Activated CD8-positive, alpha-beta memory T cell treated with anti-CD3 and anti-CD28 coated beads, Interleukin-2, amount 50 U/mL, for 24 hours (primary cell): ENCODE results near the gene LGI1.
"Not testable (repeated sequence)": the region's sequence is repeated elsewhere in the genome, so short reads cannot be mapped to it uniquely, and the experiment has no call there.

Experiments used
- DNase-seq: peaks from one replicate; pipeline ENCODE4 v3.0.0-alpha.2; 2020; ENCODE audit errors: extremely low read depth

Gene LGI1

DNA sequence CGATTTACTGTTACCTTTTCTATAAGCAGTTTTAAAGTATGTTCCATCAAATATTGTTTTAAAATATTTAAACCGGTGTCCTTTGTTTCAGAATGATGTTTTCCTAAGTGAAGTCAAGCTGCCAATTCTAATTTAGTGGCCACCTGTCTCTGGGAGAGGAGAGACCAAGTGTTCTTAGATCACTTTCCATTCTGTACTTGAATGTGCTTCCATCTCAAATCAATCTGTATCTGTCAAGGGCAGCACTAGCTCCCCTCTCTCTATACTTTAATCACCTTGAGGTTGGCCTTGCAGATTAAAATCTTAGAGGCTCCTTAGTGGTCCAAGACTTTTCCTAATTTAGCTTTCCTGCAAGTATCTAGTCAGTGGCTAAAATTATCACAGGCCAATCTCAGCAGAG lies 49.6 kb downstream of the LGI1 start:
- DNase-seq, result no peak

DNA sequence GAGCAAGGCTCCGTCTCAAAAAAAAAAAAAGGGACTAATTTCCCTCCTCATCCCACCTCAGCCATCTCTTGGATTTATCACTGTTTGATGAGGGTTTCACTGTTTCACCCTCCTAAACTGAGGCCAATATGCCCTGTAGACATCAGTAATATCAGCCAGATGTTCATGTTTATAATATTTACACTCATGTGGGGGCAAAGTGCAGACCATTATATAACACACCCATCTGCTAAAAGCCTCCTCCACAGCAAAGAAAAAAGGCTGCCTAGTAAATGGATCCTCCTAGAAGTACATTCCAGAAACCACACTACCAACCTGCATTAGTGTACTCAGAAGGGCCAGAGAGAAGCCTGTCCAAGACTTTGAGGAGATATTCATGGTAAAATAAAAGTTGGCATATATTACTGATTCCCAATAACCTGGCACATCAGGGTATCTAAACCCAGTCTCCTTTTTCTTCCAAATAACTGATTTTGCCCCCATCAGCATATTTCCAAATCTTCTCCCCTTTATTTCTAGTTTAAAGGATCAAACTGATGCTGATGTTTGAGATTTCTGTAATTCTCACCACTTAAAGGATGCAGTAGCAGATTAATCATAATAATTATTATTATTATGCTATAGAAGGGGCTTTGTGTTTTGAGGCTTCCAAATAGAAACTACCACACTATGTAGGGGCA lies 55.1 kb downstream of the LGI1 start:
- no peak for DNase-seq

DNA sequence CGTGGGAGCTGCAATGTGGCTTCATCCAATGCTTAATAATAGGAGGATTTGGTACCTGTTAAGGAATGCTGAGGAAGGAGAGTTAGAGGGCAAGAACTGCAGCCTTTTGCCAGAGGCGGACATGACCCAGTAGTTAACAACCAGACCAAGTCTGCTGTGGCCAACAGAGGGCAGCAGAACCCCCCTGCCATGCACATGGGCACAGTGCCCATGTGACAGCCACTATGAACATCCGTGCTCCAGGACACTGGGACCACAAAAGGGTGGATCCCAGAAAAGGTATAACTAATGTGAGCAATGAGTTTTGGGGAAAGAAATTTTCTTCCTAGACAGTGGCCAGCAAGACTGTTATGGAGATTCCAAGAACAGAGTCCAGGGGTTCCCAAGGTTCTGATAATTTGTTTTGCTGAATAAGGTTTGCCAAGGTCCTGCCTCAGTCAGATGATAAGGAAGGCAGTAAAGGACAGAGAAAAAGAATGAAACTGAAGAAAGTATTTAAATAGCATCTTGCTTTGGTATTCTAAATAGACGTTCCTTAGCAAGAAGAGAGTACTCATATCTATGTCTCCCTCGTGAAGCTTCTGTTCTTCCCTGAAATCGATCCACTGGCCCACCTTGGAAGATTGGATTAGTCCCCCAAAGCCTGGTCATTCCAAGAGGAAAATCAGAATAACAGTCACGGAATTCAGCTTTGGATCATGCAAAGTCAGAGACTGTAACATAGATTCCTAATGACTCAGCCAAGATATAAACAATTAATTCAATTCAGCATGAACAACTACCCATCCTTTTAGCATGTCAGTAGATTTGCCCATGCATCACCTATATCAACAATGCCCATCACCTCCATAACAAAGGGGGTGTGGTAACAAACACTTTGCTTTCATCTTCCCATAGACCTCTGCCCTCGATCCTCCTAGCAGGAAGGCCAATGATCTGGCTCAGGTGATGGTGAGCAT lies 56.0 kb downstream of the LGI1 start:
- peak; percentile 6 for DNase-seq

DNA sequence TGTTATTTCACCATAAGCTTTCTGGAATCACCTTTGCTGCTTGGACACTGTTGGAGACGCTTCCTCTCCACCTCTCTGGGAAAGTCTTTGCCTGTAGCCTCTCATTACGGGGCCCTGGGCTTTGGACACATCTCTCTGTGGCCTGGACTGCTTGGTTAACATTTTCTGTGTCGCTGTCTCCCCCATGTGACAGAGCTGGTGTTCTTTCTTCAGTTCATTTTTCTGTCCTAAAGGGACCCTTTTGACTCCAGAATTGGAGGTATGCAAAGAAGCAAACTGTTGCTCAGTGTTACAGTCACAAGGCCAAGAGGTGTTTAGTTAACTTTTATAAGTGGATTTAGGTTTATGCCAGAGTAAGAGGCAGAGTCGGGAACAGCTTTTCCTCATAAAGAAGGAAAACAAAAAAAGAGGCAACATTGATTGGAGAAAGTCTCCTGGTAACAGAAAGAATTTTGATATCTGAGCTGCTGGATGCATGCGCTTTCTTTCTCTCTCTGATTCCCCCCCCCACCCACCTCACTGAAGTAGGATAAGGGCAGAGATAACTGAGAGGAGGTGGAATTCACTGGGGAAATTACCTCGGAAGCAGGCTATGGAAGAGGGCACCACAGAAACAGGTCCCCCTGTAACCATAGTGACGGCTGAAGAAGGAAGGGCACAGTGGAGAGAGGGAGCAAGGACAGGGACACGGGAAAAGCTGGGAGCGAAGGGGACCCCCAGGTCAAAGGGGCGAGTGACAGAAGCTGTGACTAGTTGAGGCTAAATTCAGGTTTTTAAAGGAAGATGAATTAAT lies 57.8 kb downstream of the LGI1 start:
- DNase-seq, result no peak

DNA sequence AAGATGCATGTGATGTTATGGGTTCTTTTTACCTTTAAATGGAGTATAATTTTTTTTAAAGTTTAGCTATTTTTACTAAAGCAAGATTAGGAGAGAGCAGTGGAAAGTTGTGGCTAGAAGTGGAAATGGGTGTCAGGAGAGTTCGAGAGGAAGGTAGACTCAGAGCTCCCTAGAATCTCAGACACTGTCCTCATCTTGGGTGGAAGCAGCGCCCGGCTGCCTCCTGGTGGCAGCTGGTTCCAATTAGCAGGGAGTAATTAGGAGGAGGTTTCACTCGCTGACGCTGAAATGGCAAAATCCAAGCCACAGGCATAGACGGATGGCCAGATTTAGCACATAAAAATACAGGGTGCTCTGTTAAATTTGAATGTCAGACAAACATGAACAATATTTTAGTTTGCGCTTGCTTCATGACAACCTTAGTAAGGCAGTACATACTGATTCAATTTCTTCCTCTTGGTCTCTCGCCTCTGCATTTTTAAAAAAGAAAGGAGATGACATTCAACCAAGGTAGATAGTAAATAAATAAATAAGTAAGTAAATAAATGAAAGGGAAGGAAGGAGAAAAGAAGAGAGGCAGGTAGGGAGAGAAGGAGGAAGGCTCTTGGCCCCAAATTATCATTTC lies 58.5 kb downstream of the LGI1 start:
- no peak for DNase-seq

DNA sequence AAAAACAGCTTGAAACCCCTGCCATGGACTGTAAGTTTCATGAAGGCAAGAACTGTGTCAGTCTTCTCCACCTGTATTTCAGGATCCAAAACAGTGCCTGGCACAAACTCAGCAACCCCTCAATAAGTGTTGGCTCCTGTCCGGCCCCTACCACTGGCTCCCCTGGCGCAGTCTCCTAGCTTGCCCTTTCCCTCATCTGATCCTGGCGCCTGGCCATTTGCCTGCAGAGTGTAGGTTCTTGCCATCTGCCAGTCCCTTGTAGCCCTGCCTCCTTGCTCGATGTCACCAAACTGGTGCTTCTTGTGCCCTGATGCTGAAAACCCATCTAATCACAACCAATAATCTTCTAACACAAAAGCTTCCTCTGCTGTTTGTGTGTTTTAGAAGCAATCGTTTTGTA lies 60.4 kb downstream of the LGI1 start:
- DNase-seq, result no peak

DNA sequence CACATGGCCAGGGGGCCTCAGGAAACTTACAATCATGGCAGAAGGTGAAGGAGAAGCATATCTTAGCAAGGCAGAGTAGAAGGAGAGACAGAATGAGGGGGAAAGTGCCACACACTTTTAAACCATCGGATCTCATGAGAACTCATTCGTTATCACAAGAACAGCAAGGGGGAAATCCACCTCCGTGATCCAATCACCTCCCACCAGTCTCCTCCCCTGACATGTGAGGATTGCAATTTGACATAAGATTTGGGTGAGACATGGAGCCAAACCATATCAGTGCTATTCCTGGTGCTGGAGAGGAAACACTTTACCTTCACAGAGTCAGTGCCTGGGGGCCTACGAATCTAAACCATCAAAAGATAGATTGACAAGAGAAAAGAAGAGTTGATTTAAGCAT lies 61.8 kb downstream of the LGI1 start:
- no peak for DNase-seq

DNA sequence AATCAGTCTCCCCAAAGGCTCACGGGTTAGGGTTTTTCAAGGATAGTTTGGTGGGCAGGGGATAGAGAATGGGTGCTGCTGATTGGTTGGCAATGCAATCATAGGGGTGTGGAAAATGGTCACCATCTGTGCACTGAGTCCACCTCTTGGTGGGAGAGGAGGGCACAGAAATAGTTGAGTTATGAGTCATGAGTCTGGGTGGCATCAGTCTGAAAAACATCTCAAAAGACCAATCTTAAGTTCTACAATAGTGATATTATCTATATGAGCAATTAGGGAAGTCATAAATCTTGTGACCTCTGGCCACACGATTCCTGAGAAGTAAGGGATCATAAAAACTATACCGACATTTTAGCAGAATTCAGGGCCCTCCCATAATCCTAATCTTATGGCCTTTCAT lies 62.7 kb downstream of the LGI1 start:
- DNase-seq, result no peak

DNA sequence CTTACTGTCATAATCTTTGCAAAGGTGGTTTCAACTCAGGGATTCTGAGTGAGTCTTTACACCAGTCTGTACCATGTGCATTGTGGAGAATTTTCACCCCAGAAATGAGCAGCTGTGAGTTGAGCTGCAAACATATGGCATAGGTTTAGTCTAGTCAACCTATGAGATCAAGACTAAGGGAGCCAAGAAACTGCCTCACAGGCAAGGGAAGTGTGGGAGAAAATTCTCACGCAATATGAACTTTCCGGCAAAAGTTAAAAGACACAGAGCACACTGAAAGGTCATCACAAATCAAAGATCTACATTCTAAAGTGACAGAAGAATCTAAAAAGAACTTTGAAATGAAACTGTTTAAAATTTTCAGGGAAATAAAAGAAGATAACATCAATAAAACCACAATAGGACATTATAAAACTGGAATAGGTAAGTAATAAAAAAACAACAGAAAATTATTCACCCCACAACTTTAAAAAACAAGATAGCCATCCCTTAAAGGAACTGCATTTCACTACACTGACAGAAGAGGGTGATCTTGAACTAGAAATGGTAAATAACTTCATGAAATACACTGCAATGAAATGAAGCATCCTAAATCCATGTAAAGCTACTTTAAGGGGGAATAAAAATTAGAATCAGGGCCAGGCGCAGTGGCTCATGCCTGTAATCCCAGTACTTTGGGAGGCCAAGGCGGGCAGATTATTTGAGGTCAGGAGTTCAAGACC lies 63.5 kb downstream of the LGI1 start:
- no peak for DNase-seq

DNA sequence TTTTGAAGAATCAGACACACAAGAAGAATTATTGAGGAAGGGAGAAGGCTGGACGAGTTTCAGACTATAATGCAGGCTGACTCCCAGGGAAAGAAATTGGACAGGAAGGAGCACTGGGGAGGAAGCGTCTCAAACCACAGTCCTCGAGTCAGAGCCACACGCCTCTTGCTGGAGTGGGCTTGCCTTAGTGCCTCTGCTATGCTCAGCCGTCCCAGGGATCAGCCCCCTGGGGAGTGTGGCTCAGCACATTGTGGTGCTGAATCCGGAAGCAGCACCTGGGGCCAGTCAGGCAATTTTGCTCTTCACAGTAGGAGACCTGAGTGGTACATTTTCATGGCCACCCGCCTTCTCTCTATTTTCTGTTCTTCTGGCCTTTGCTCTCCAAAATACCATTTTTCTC lies 68.6 kb downstream of the LGI1 start:
- no peak for DNase-seq

DNA sequence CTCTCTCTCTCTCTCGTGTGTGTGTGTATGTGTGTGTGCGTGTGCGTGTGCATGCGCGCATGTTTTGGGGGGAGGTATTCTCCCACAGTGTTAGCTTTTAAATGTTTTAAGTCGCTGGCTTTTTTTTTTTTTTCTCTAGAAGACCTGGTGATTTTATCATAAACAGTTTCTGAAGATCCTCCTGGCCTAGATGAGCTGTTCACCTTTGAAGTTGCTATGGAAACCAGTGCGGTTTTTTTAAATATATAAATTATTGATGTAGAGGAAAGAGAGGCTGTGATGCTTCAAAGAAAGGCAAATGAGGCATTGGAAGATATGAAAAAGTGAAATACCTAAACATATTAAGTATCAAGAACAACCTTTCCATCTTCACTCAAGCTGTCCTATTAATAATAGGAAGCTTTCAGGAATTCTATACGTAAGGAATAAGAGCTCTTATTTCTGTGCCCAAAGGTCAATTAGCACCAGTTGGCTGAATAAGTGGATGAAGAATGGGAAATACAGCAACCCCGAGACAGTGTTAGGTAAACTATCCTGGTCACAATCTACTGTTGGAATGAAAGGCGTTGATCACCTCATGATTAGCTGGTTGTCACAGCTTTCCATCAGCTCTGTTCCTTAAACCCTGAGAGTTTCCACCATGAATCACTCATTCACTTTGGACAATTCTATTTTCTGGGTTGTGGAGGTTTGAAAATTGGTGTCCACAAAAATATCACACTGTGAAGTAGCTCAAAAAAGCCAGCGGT lies 69.5 kb downstream of the LGI1 start:
- DNase-seq, result no peak

DNA sequence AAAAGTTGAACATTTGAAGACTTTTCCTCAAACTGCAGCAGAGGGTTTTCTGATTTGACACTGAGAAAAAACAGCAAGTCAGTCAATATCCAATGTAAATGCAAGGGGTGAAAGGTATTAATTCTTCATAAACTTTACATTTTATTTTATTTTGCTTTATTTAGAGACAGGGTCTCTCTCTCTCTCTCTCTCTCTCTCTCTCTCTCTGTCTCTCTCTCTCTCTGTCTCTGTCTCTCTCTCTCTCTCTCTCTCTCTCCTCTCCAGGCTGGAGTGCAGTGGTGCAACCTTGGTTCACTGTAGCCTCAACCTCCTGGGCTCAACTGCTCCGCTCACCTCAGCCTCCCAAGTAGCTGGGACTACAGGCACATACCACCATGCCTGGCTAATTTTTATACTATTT lies 73.3 kb downstream of the LGI1 start:
- DNase-seq, result not testable (repeated sequence)

DNA sequence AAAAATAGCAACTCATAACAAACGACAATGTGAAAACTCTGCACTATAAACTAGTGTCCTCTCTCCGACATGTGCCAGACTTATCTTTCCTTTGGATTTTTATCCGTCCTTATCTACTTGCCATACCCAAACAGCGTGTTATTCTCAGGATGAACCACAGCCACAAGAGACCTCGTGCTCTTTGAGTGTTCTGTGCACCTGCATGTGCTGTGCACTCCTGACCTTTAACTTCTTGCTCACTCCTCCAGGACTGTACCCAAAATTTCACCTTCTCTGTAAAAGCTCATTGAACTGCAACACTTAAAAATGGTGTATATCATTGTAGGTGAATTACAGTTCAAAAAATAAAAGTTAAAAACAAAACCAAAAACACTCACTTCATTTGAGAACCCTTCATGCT lies 78.0 kb downstream of the LGI1 start:
- DNase-seq, result no peak

DNA sequence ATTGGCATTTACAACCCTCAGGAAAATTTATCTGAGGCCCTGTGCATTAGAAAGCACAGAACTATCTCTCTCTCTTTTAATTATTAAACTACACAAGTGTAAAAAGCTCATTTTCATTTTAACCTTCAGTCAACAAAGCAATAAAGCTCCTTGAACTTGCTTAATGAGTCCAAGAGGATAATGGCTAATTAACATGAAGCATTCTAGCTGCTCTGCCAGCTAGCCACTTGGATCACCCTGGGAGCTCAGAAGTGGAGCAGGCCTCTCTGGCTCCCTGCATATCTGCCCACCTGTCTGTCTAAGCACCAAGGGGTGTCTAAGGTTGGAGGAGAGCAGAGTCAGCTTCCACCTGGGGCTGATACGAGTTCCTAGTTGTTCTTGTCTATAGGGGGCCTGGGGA lies 80.1 kb downstream of the LGI1 start:
- no peak for DNase-seq

DNA sequence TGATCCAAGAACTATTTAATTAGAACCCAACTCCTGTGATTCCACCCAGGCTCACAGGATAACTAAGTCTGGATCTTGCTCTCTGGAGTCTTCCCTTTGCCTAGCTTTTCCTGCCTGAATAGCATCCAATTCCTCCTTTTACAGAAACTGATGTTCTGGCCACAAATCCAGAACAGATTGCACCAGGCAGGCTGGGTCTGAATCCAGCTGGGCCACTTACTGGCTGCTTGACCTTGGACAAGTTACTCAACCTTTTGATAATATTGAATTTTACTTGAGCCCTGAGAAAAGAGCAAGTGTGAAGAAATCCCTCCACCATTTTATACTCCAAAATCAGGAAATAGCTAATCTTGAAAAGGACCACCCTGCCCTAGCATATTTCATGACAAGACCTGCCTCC lies 80.5 kb downstream of the LGI1 start:
- DNase-seq, result no peak

DNA sequence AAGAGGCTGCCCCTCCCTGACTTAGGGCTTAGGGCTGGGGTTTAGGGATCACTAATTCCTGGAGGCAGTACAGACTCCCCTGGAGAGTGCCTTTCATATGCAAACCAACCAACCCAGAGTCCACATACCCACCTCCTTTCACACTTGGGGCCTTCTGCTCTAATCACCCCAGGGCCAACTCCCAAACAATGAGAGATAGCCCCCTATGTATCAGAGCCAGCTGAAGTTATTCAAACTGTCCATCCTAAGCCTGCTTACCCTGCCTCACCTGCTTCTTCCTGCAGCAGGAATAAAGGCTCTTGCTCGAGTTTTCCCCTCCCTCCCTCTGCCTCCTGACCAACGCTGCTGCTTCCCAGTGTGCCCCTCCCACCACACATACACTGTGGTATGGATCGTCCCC lies 84.2 kb downstream of the LGI1 start:
- no peak for DNase-seq

DNA sequence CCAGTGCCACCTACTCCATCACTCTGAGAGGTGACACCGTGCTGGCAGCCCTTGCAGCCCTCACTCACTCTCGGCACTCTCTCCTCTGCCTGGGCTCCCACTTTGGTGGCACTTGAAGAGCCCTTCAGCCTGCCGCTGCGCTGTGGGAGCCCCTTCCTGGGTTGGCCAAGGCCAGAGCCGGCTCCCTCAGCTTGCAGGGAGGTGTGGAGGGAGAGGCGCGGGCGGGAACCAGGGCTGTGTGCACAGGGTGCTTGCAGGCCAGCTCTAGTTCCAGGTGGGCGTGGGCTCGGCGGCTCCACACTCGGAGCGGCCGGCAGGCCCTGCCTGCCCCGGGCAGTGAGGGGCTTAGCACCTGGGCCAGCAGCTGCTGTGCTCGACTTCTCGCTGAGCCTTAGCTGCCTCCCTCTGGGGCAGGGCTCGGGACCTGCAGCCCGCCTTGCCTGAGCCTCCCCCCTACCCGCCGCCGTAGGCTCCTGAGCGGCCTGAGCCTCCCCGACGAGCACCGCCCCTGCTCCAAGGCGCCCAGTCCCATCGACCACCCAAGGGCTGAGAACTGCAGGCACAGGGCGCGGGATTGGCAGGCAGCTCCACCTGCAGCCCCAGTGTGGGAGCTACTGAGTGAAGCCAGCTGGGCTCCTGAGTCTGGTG lies 87.4 kb downstream of the LGI1 start:
- no peak for DNase-seq
